ENCODE data around the gene RIIAD1. TPM values are rescaled to one million over a fixed set of nuclear protein-coding genes. Genes with fewer than 3 reads are reported as not detected.
A peak's percentile ranks its signal among the peaks of the same experiment; 100 is the strongest.

RIIAD1 gene
- polyA plus RNA-seq, 1 donor, result 13.5 TPM

GRCh38 chr1:151710187-151710840 is 11.0 kb upstream of the RIIAD1 start:
- peaks cover 40% of the 10 kb centered on the region for H3K4me1 ChIP-seq (ENCODE audit: control insufficient read depth, insufficient read depth, low read length)
- peaks cover 34% of the 10 kb centered on the region for H3K36me3 ChIP-seq (ENCODE audit: control insufficient read depth, insufficient read depth, low read length)
- H3K27ac ChIP-seq (ENCODE audit: low read length), result peak overlapping the region; percentile 27
- no peak overlapping the region for H3K4me3 ChIP-seq (ENCODE audit: low read length)
- H3K9me3 ChIP-seq (ENCODE audit: control insufficient read depth, low read depth, low read length), result no peaks in the 10 kb centered on the region
- DNase-seq, result peak in 1 of 2 donors; percentile 42
- no peaks in the 10 kb centered on the region for H3K27me3 ChIP-seq (ENCODE audit: control insufficient read depth, insufficient read depth, low read length)
- WGBS (ENCODE audit: insufficient coverage, low lambda C conversion rate), result no CpG with 5 or more reads among the region's 15 CpGs

DNA sequence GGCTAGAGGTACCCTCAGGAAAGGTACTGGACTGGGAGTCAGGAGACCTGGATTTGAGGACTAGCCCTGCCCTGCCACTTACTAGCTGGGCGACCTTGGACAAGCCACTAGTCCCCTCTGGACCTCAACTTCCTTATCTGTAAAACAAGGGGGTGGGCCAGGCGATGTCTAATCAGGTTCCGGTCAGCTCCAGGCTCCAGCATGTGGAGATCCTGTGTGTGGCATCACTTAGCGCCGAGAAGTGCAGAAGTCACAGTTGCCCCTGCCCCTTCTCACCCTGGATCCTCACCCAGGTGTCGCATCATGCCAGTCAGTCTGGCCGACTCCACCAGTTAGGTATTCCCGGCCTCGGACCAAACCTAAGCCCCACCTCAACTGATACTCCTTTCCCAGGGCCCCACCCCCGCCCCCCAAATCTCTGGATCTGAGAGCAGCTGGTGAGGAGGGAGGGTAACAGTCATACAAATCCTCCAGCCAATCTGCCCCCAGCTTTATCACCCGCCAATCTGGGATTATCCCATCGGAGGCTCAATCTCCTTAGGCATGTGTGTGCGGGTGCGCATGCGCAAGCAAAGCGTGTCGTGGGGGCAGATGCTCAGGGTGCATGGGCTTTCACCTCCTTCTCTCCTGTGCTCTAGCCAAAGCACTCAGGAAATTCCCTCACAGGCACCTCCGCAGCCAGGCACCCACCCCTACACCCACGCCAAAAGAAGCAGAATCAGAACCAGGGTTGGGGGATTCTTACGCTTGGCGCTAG is 10.1 kb upstream of the RIIAD1 start:
- Histone ChIP-seq H3K9me3 (ENCODE audit: control insufficient read depth, low read depth, low read length) (no peaks in the 10 kb centered on the region), H3K27ac (ENCODE audit: low read length) (no peak overlapping the region), H3K4me3 (ENCODE audit: low read length) (no peak overlapping the region), H3K36me3 (ENCODE audit: control insufficient read depth, insufficient read depth, low read length) (peaks cover 27% of the 10 kb centered on the region), H3K4me1 (ENCODE audit: control insufficient read depth, insufficient read depth, low read length) (peaks cover 40% of the 10 kb centered on the region), H3K27me3 (ENCODE audit: control insufficient read depth, insufficient read depth, low read length) (no peaks in the 10 kb centered on the region)
- no CpG with 5 or more reads among the region's 21 CpGs for WGBS (ENCODE audit: insufficient coverage, low lambda C conversion rate)
- DNase-seq, result no peak

DNA sequence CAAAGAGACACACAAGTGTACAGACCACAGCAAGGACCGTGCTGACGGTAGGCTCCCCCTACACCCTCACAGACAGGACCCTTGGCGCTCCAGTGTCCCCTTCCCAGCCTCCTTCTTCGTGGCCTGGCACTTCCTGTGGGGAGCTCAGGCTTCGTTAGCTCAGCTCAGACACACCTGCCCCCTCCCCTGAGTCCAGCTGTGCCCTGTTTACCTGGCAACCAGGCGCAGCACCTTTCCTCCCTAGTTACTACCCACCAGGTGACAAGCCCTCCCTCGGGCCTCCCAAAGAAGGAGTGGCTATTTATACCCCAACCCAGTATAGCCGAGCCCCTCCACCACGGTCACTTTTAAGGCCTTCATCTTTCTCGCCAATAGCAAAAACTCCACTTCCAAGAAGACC is 9.4 kb upstream of the RIIAD1 start:
- H3K27ac ChIP-seq (ENCODE audit: low read length), result peak overlapping the region; percentile 65
- peaks cover 19% of the 10 kb centered on the region for H3K36me3 ChIP-seq (ENCODE audit: control insufficient read depth, insufficient read depth, low read length)

GRCh38 chr1:151713044-151713443 is 8.3 kb upstream of the RIIAD1 start:
- WGBS (ENCODE audit: insufficient coverage, low lambda C conversion rate), result no CpG with 5 or more reads among the region's 2 CpGs
- peak; percentile 91 to 95 for DNase-seq
- Histone ChIP-seq H3K4me1 (ENCODE audit: control insufficient read depth, insufficient read depth, low read length) (peaks cover 48% of the 10 kb centered on the region), H3K27me3 (ENCODE audit: control insufficient read depth, insufficient read depth, low read length) (no peaks in the 10 kb centered on the region), H3K27ac (ENCODE audit: low read length) (peak overlapping the region; percentile 65), H3K9me3 (ENCODE audit: control insufficient read depth, low read depth, low read length) (no peaks in the 10 kb centered on the region), H3K4me3 (ENCODE audit: low read length) (peak overlapping the region; percentile 17), H3K36me3 (ENCODE audit: control insufficient read depth, insufficient read depth, low read length) (peaks cover 15% of the 10 kb centered on the region)

More for the DNA sequence above, 9.4 kb upstream of the RIIAD1 start:
- Histone ChIP-seq H3K9me3 (ENCODE audit: control insufficient read depth, low read depth, low read length) (no peaks in the 10 kb centered on the region), H3K4me3 (ENCODE audit: low read length) (peak overlapping the region; percentile 17), H3K27me3 (ENCODE audit: control insufficient read depth, insufficient read depth, low read length) (no peaks in the 10 kb centered on the region), H3K4me1 (ENCODE audit: control insufficient read depth, insufficient read depth, low read length) (peaks cover 40% of the 10 kb centered on the region)
- 30% methylated on average over 2 of the region's 10 CpGs for WGBS (ENCODE audit: insufficient coverage, low lambda C conversion rate)
- DNase-seq, result peak; percentile 60 to 77

- no peaks in the 10 kb centered on the region for H3K27me3 ChIP-seq (ENCODE audit: control insufficient read depth, insufficient read depth, low read length)
- peak overlapping the region; percentile 31 for H3K27ac ChIP-seq (ENCODE audit: low read length)
- no CpG with 5 or more reads among the region's 2 CpGs for WGBS (ENCODE audit: insufficient coverage, low lambda C conversion rate)
- peaks cover 12% of the 10 kb centered on the region for H3K36me3 ChIP-seq (ENCODE audit: control insufficient read depth, insufficient read depth, low read length)
- DNase-seq, result no peak
- H3K9me3 ChIP-seq (ENCODE audit: control insufficient read depth, low read depth, low read length), result no peaks in the 10 kb centered on the region
- peaks cover 48% of the 10 kb centered on the region for H3K4me1 ChIP-seq (ENCODE audit: control insufficient read depth, insufficient read depth, low read length)
- no peak overlapping the region for H3K4me3 ChIP-seq (ENCODE audit: low read length)
These were observed 7.4 kb upstream of the RIIAD1 start for GRCh38 chr1:151713874-151714273.

- 20% methylated on average over 2 of the region's 10 CpGs for WGBS (ENCODE audit: insufficient coverage, low lambda C conversion rate)
- Histone ChIP-seq H3K9me3 (ENCODE audit: control insufficient read depth, low read depth, low read length) (no peaks in the 10 kb centered on the region), H3K4me3 (ENCODE audit: low read length) (peak overlapping the region; percentile 58), H3K4me1 (ENCODE audit: control insufficient read depth, insufficient read depth, low read length) (peaks cover 42% of the 10 kb centered on the region), H3K36me3 (ENCODE audit: control insufficient read depth, insufficient read depth, low read length) (peaks cover 4% of the 10 kb centered on the region), H3K27me3 (ENCODE audit: control insufficient read depth, insufficient read depth, low read length) (no peaks in the 10 kb centered on the region), H3K27ac (ENCODE audit: low read length) (peak overlapping the region; percentile 73)
- peak in 1 of 2 donors; percentile 39 for DNase-seq
These were observed 6.2 kb upstream of the RIIAD1 start for GRCh38 chr1:151714820-151715725.

GRCh38 chr1:151715726-151716404 is 5.5 kb upstream of the RIIAD1 start:
- WGBS (ENCODE audit: insufficient coverage, low lambda C conversion rate), result no CpG with 5 or more reads among the region's 17 CpGs
- Histone ChIP-seq H3K9me3 (ENCODE audit: control insufficient read depth, low read depth, low read length) (no peaks in the 10 kb centered on the region), H3K27me3 (ENCODE audit: control insufficient read depth, insufficient read depth, low read length) (no peaks in the 10 kb centered on the region), H3K27ac (ENCODE audit: low read length) (peak overlapping the region; percentile 73), H3K4me1 (ENCODE audit: control insufficient read depth, insufficient read depth, low read length) (peaks cover 48% of the 10 kb centered on the region), H3K4me3 (ENCODE audit: low read length) (peak overlapping the region; percentile 58), H3K36me3 (ENCODE audit: control insufficient read depth, insufficient read depth, low read length) (peaks cover 4% of the 10 kb centered on the region)
- DNase-seq, result peak; percentile 72 to 91

DNA sequence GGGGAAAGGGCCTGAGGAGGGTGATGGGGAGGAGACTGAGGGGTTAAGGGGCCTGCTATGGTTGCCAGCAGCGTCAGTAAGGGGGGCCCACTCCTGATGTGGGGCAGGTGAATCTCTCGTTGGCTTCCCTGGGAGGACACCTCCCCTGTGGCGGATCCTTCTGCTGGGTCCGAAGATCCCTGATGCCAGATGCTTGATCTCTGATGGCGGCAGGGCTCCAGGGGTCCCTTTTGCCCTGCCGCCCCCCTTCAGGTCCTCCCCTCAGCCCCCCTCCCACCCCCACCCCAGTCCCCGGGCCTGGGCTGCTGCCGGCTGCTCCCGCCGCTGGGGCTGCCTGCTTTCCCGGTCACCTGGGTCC is 4.9 kb upstream of the RIIAD1 start:
- DNase-seq, result no peak
- Histone ChIP-seq H3K4me3 (ENCODE audit: low read length) (peak overlapping the region; percentile 58), H3K9me3 (ENCODE audit: control insufficient read depth, low read depth, low read length) (no peaks in the 10 kb centered on the region), H3K36me3 (ENCODE audit: control insufficient read depth, insufficient read depth, low read length) (peaks cover 4% of the 10 kb centered on the region), H3K27ac (ENCODE audit: low read length) (peak overlapping the region; percentile 73), H3K27me3 (ENCODE audit: control insufficient read depth, insufficient read depth, low read length) (no peaks in the 10 kb centered on the region), H3K4me1 (ENCODE audit: control insufficient read depth, insufficient read depth, low read length) (peaks cover 50% of the 10 kb centered on the region)
- no CpG with 5 or more reads among the region's 11 CpGs for WGBS (ENCODE audit: insufficient coverage, low lambda C conversion rate)

- DNase-seq, result peak; percentile 66 to 85
- peak within 1 kb of the TSS; percentile 58 for H3K4me3 ChIP-seq (ENCODE audit: low read length)
- H3K4me1 ChIP-seq (ENCODE audit: control insufficient read depth, insufficient read depth, low read length), result peaks cover 50% of the 10 kb centered on the region
- H3K9me3 ChIP-seq (ENCODE audit: control insufficient read depth, low read depth, low read length), result no peaks in the 10 kb centered on the region
- H3K27ac ChIP-seq (ENCODE audit: low read length), result peak within 1 kb of the TSS; percentile 73
- H3K27me3 ChIP-seq (ENCODE audit: control insufficient read depth, insufficient read depth, low read length), result no peaks in the 10 kb centered on the region
- WGBS (ENCODE audit: insufficient coverage, low lambda C conversion rate), result 6% methylated on average over 7 of the region's 27 CpGs
- H3K36me3 ChIP-seq (ENCODE audit: control insufficient read depth, insufficient read depth, low read length), result peaks cover 4% of the 10 kb centered on the region
These were observed 4.3 kb upstream of the RIIAD1 start, which contains the start of gene CELF3 for GRCh38 chr1:151716771-151717631. Gene CELF3, minus strand, starts transcription at chr1:151716803. Its CDS starts 783 bp downstream, at chr1:151716020.
